ENCODE measurements around the gene SEPTIN6. TPM values are rescaled to one million over a fixed set of nuclear protein-coding genes. Genes with fewer than 3 reads are reported as not detected.

The SEPTIN6 gene
- total and polyA plus RNA-seq, 2 of the 8 experiments (the other 6 are each of a cell fraction or from before 2014, with no cell fraction given): 31.0 to 42.6 TPM

DNA sequence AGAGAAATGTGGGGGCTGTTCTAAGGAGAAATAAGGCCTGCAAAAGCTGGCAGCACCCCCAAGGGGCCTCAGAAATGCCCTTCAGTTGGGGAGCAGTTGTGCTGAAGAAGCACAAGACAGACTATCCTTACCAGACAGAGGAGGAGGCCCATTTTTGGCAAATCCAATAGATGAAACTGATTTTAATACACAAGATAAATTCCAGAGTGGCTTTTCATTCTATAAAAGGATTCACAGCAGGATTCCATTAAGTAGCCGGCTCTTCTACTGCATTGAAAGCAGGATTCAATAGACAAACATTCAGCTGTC, 8.1 kb downstream of the SEPTIN6 start:
- H2BK20ac ChIP-seq (ENCODE audit: low read length): no peak overlapping the region
- H3K27me3 ChIP-seq (replicated peaks in 1 of 4; ENCODE audit: control insufficient read depth in 3 of 4, extremely low read depth in 1 of 4, insufficient read depth in 3 of 4, low read length in 3 of 4): no peaks in the 10 kb centered on the region
- no peak overlapping the region for H2AFZ ChIP-seq (ENCODE audit: low read length)
- H3K18ac ChIP-seq (ENCODE audit: extremely low read depth, low read length): no peak overlapping the region
- no peak overlapping the region for H3K4me2 ChIP-seq (ENCODE audit: insufficient read depth in 1 of 2, low read depth in 2 of 2, low read length in 2 of 2)
- no peak overlapping the region for H3K9ac ChIP-seq (replicated peaks in 1 of 4; ENCODE audit: extremely low read depth in 1 of 4, low read depth in 3 of 4, low read length in 3 of 4)
- no peak overlapping the region for H4K5ac ChIP-seq (ENCODE audit: insufficient read length, low read depth, low read length)
- H2BK120ac ChIP-seq (replicated peaks; ENCODE audit: low read depth, low read length): no peak overlapping the region
- TF ChIP-seq CTBP2 (IDR thresholded peaks at IDR 0.05; ENCODE audit: borderline replicate concordance, insufficient read depth, insufficient read length, low read length) (no peak), MAX (IDR thresholded peaks at IDR 0.05) (no peak), MAFK (IDR thresholded peaks at IDR 0.05; ENCODE audit: low read depth, low read length) (no peak), KDM4A (IDR thresholded peaks at IDR 0.05; ENCODE audit: low read depth, low read length, severe bottlenecking) (no peak)
- no peak overlapping the region for H4K91ac ChIP-seq (replicated peaks; ENCODE audit: insufficient read length, low read length)
- DNase-seq (ENCODE audit: low read depth in 1 of 2, low spot score in 2 of 2): no peak
- H3K79me1 ChIP-seq (ENCODE audit: low read depth, low read length): no peaks in the 10 kb centered on the region
- no peak overlapping the region for H2BK15ac ChIP-seq (ENCODE audit: low read length)
- peaks cover 0 to 4% (median 2%) of the 10 kb centered on the region in 4 experiments; a peak in 2 of 7 replicates for H3K4me1 ChIP-seq (replicated peaks in 1 of 4; ENCODE audit: control insufficient read depth in 3 of 4, insufficient read depth in 4 of 4, low read length in 3 of 4)
- H3K4ac ChIP-seq (replicated peaks; ENCODE audit: insufficient read length, low read depth, low read length): no peak overlapping the region
- H3K9me3 ChIP-seq (ENCODE audit: insufficient read depth in 2 of 2, low read depth in 1 of 2, low read length in 1 of 2): no peaks in the 10 kb centered on the region
- no peak overlapping the region for H3K4me3 ChIP-seq (ENCODE audit: extremely low read depth in 1 of 4, insufficient read depth in 2 of 4, low read depth in 3 of 4, low read length in 4 of 4)
- H3K36me3 ChIP-seq (ENCODE audit: control insufficient read depth in 2 of 4, insufficient read depth in 4 of 4, low read length in 3 of 4): no peaks in the 10 kb centered on the region
- no peak for FAIRE-seq
- no peak overlapping the region for H3K56ac ChIP-seq (replicated peaks; ENCODE audit: insufficient read length, low read depth, low read length)
- H3K27ac ChIP-seq (ENCODE audit: low read depth, low read length): no peak overlapping the region
- H4K20me1 ChIP-seq (replicated peaks in 1 of 2; ENCODE audit: control insufficient read depth in 1 of 2, insufficient read depth in 2 of 2, low read length in 2 of 2): no peaks in the 10 kb centered on the region
- peaks cover 0 to 25% of the 10 kb centered on the region in 2 experiments; a peak in 2 of 4 replicates for H3K79me2 ChIP-seq (ENCODE audit: control insufficient read depth in 1 of 2, insufficient read depth in 2 of 2, low read length in 2 of 2)
- no peak overlapping the region for H3K23ac ChIP-seq (ENCODE audit: insufficient read length)
- no peak overlapping the region for H2BK5ac ChIP-seq (ENCODE audit: low read depth, low read length)
- WGBS, 2 experiments (ENCODE audit: extremely low coverage in 1 of 2, insufficient coverage in 1 of 2, insufficient read length in 1 of 2, insufficient replicate concordance in 2 of 2, low coverage in 1 of 2, low lambda C conversion rate in 2 of 2, missing lambda C conversion rate in 1 of 2): 50% methylated on average over 1 of the region's 1 CpG; no CpG with 5 or more reads in 1 of the 2 experiments
- H4K8ac ChIP-seq (ENCODE audit: extremely low read depth, insufficient read depth, low read length): no peak overlapping the region
- POLR2A ChIA-PET (ENCODE audit: partially characterized antibody): interaction anchor here (2.2 kb wide), 1 partner anchor 10 kb away, joined by 4 read pairs; no protein-coding TSS in a partner anchor
- CTCF ChIA-PET (ENCODE audit: partially characterized antibody): interaction anchor here (1.1 to 1.5 kb wide), 4 partner anchors 9 to 73 kb away, joined by 3 to 5 read pairs (median 4); partner anchors contain the start of gene SOWAHD
- H2AK5ac ChIP-seq (ENCODE audit: low read depth, low read length): no peak overlapping the region
- H3K23me2 ChIP-seq (ENCODE audit: low read depth, low read length): no peaks in the 10 kb centered on the region
- H2BK12ac ChIP-seq (ENCODE audit: low read depth, low read length): no peak overlapping the region
- H3K14ac ChIP-seq (ENCODE audit: insufficient read length): no peak overlapping the region
